Heart left ventricle (tissue), 16 donors: Measurements from ENCODE around the gene TYMP. TPM values are rescaled to one million over a fixed set of nuclear protein-coding genes. Genes with fewer than 3 reads are reported as not detected.

ENCODE experiments used
- ATAC-seq, 4 donors: fragments of 200-7000 bp; cut with Tn5 transposase; one replicate each; pipeline ENCODE4 v1.9.1; 2020 to 2022; ENCODE audit warnings: moderate library complexity in 4 of 4, mild to moderate bottlenecking in 3 of 4, moderate number of reproducible peaks in 1 of 4
- DNase-seq, 5 donors: peaks; one replicate each; pipeline ENCODE4 v3.0.0-alpha.2; 2020
- H3K27ac ChIP-seq, 12 donors: fragments of 200-600 bp; sonication (generic) in 4 of 12; one replicate each; pipeline versions ENCODE4 v1.5.0 to v1.8.0; 2016 to 2022; ENCODE audit warnings: mild to moderate bottlenecking in 2 of 12
- H3K27me3 ChIP-seq, 9 donors: fragments of 200-600 bp; sonication (generic) in 2 of 9; one replicate each; pipeline versions ENCODE4 v1.5.1 to v1.8.0; 2016 to 2022; ENCODE audit warnings: mild to moderate bottlenecking in 3 of 9
- H3K36me3 ChIP-seq, 9 donors: fragments of 200-600 bp; sonication (generic) in 2 of 9; one replicate each; pipeline versions ENCODE4 v1.5.0 to v1.8.0; 2018 to 2022; ENCODE audit warnings: mild to moderate bottlenecking in 2 of 9
- H3K4me1 ChIP-seq, 12 donors: fragments of 200-600 bp; sonication (generic) in 4 of 12; one replicate each; pipeline versions ENCODE4 v1.5.0 to v1.8.0; 2016 to 2022; ENCODE audit warnings: mild to moderate bottlenecking in 3 of 12
- H3K4me3 ChIP-seq, 12 donors: fragments of 200-600 bp; sonication (generic) in 4 of 12; one replicate each; pipeline versions ENCODE4 v1.5.0 to v1.8.0; 2017 to 2022; ENCODE audit warnings: mild to moderate bottlenecking in 9 of 12, moderate library complexity in 4 of 12
- H3K9me3 ChIP-seq, 12 donors: fragments of 200-600 bp; sonication (generic) in 4 of 12; one replicate each; pipeline versions ENCODE4 v1.5.0 to v1.8.0; 2016 to 2022; ENCODE audit warnings: mild to moderate bottlenecking in 1 of 12
- POLR2A ChIP-seq, 2 donors: fragments of 450-650 bp; IDR thresholded peaks; one replicate each; pipeline ENCODE4 v1.6.1; 2017; ENCODE audit warnings: antibody characterized with exemption in 2 of 2, mild to moderate bottlenecking in 2 of 2, moderate library complexity in 2 of 2
- WGBS, 4 donors: extraction: QIAGEN DNeasy Blood & Tissue Kit in 2 of 4; methylation state at CpG; one replicate each; pipeline versions ENCODE4 v1.1.5 to v1.1.7; 2013 to 2018; 5-methylcytosine and 5-hydroxymethylcytosine counted together
- intact Hi-C, 10 donors: fragments of 100-400 bp; cut with DNase I; formaldehyde crosslinking; loops; one replicate each; pipeline versions ENCODE4 v1.11.1 to v1.14.2; 2022
- polyA plus RNA-seq, 2 donors: library from polyadenylated mRNA; stranded (reverse); fragments of 200-250 nt; gene quantifications; one replicate each; pipeline ENCODE4 v1.2.3, GENCODE V29; 2013
- total RNA-seq, 9 donors: library from RNA; depleted of rRNA in 2 of 9; stranded (reverse); fragments of >200 nt in 2 of 9; fragmentation: NEBNext Ultra II Directional in 3 of 9; extraction: Animal tissue kit (Norgen Biotek cat#: 25700) in 3 of 9; gene quantifications; one replicate each; pipeline versions ENCODE4 v1.1.0 to v1.2.4, GENCODE V29; 2016 to 2023
- TF ChIP-seq, protein P1 (sequence below), 12 donors: fragments of 200-600 bp; sonication (generic) in 4 of 12; IDR thresholded peaks; one replicate each; pipeline versions ENCODE4 v1.5.0 to v1.8.0; 2018 to 2022; ENCODE audit warnings: antibody characterized with exemption in 12 of 12, mild to moderate bottlenecking in 5 of 12
- donor health status: ischemic (EF 13 %, LVEDD 7.1; RV severe dilation, severe dysfunction).
- donor health status: healthy with polysubstance abuse.
- donor health status: DM: no; HTN: yes; CAD: no.
- donor health status: DM: no; HTN: no; CAD: no.
- donor health status: ischemic (EF 25% LVEDD 6.9; RV normal size, moderate dysfunction).
- donor health status: ischemic (EF 25% LVEDD 5.7; RV mildly dilated, moderate dysfunction).
- donor health status: healthy.
- donor health status: DM: yes; HTN: yes; CAD: no.
- donor health status: ischemic (EF 35%, LVEDD 5.7; RV mildly dilated, moderate dysfunction).
- donor health status: nonischemic (EF 11% LVEDD 7.7; RV severe dilation, severe dysfunction).
- donor health status: DM: yes; HTN: yes; CAD: no.
- donor health status: PGD.
- donor health status: ischemic (EF 29% LVEDD 5.4; RV normal size, mild dysfunction).
- donor health status: nonischemic (EF 23%, LVEDD 6.1; RV moderate dilation, normal function).

Gene TYMP
- total and polyA plus RNA-seq, 11 donors = 8.3 to 198 (median 21.7) TPM

DNA sequence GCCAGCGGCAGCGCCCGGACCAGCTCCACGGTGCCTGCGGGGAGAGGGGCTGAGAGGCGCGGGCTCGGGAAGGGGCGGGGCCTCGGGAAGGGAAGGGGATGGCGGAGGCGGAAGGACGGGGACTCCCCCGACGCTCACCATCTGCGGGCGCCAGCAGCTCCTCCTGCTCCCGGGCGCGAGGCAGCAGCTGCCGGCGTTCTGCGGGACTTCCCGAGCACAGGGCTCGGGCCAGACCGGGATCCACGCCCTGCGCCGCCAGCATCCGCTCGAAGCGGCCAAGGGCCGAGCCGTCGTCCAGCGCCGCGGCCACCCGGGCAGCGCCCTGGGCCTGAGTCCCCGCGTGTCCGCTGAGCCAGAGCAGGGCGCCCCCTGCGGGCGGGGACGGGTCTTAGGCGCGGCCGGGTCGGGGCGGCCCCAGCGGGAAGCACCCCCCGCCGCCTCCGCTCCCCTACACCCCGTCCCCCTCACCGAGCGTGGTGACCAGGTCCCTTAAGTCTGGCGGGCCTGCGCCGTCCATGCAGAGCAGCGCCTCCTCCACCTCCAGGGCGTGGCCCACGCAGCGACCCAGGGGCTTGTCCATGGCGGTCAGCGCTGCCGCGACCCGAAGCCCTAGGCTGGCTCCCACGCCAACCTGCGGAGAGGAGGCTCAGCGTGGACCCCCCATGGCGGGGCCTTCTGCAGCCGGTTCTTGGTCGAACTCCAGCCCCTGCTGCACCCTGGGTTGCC is 3.5 kb downstream of the TYMP start:
- 2 to 8% (median 2%) methylated on average over 8 to 77 of the region's 77 CpGs for WGBS, 4 donors

GRCh38 chr22:50525858-50526107 is 4.0 kb downstream of the TYMP start:
- TF ChIP-seq POLR2A (IDR thresholded peaks at IDR 0.05) = no peak
- intact Hi-C loops = loop anchor here in 5 of 10 donors (1.0 to 10.0 kb wide), 8 partner anchors 17 to 281 kb away; partner anchors contain the start of genes NCAPH2 (in 2 of the 5), SYCE3 (in 2 of the 5), CHKB (in 1 of the 5) and TUBGCP6 (in 1 of the 5)
- peaks cover 0 to 61% (median 32%) of the 10 kb centered on the region in 9 donors for H3K36me3 ChIP-seq
- H3K27ac ChIP-seq = peak overlapping the region; percentile 83 to 99 (median 94)
- no peaks in the 10 kb centered on the region for H3K9me3 ChIP-seq
- ATAC-seq (peak in 1 of 4 donors; percentile 25), DNase-seq (no peak)
- peak overlapping the region; percentile 47 to 89 (median 74) for H3K4me3 ChIP-seq
- 0% methylated on average over 9 to 33 of the region's 33 CpGs; no CpG with 5 or more reads in 1 of the 4 donors for WGBS, 4 donors
- peaks cover 0 to 17% (median 0%) of the 10 kb centered on the region in 9 donors for H3K27me3 ChIP-seq
- H3K4me1 ChIP-seq = peaks cover 0 to 55% (median 31%) of the 10 kb centered on the region in 12 donors

More for the DNA sequence above, 3.5 kb downstream of the TYMP start:
- DNase-seq (peak; percentile 85 to 92 (median 87)), ATAC-seq (peak; percentile 3 to 42 (median 24))
- TF ChIP-seq POLR2A (IDR thresholded peaks at IDR 0.05) = peak in 1 of 2 donors; percentile 40
- TF ChIP-seq, protein P1, sequence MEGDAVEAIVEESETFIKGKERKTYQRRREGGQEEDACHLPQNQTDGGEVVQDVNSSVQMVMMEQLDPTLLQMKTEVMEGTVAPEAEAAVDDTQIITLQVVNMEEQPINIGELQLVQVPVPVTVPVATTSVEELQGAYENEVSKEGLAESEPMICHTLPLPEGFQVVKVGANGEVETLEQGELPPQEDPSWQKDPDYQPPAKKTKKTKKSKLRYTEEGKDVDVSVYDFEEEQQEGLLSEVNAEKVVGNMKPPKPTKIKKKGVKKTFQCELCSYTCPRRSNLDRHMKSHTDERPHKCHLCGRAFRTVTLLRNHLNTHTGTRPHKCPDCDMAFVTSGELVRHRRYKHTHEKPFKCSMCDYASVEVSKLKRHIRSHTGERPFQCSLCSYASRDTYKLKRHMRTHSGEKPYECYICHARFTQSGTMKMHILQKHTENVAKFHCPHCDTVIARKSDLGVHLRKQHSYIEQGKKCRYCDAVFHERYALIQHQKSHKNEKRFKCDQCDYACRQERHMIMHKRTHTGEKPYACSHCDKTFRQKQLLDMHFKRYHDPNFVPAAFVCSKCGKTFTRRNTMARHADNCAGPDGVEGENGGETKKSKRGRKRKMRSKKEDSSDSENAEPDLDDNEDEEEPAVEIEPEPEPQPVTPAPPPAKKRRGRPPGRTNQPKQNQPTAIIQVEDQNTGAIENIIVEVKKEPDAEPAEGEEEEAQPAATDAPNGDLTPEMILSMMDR (IDR thresholded peaks at IDR 0.05) = peak; percentile 53 to 84 (median 67)
- H3K9me3 ChIP-seq = no peaks in the 10 kb centered on the region
- peaks cover 0 to 56% (median 27%) of the 10 kb centered on the region in 9 donors for H3K36me3 ChIP-seq
- peaks cover 0 to 22% (median 0%) of the 10 kb centered on the region in 9 donors for H3K27me3 ChIP-seq
- peaks cover 0 to 60% (median 34%) of the 10 kb centered on the region in 12 donors for H3K4me1 ChIP-seq
- peak overlapping the region; percentile 47 to 89 (median 74) for H3K4me3 ChIP-seq
- intact Hi-C loops = loop anchor here in 4 of 10 donors (2.0 to 10.0 kb wide), 5 partner anchors 36 to 281 kb away; partner anchors contain the start of genes CHKB (in 1 of the 4), SYCE3 (in 1 of the 4) and TUBGCP6 (in 1 of the 4)
- peak overlapping the region; percentile 83 to 99 (median 94) for H3K27ac ChIP-seq

GRCh38 chr22:50525104-50525857 is 4.5 kb downstream of the TYMP start, which contains the start of gene SCO2:
Gene SCO2 (minus strand): TSS chr22:50525598. CDS start chr22:50524411, 1,187 bp downstream.
- Histone ChIP-seq H3K9me3 (no peaks in the 10 kb centered on the region), H3K27me3 (peaks cover 0 to 12% (median 0%) of the 10 kb centered on the region in 9 donors), H3K27ac (peak within 1 kb of the TSS; percentile 83 to 99 (median 94)), H3K36me3 (peaks cover 0 to 64% (median 36%) of the 10 kb centered on the region in 9 donors), H3K4me3 (peak within 1 kb of the TSS; percentile 47 to 89 (median 74)), H3K4me1 (peaks cover 0 to 50% (median 29%) of the 10 kb centered on the region in 12 donors)
- 0 to 1% (median 1%) methylated on average over 19 to 84 of the region's 84 CpGs for WGBS, 4 donors
- intact Hi-C loops = loop anchor here in 4 of 10 donors (1.0 to 10.0 kb wide), 6 partner anchors 16 to 280 kb away; partner anchors contain the start of genes NCAPH2 (in 2 of the 4), SYCE3 (in 2 of the 4) and TUBGCP6 (in 1 of the 4)
- peak in 1 of 2 donors; percentile 87 for TF ChIP-seq POLR2A (IDR thresholded peaks at IDR 0.05)
- TF ChIP-seq, protein P1 (IDR thresholded peaks at IDR 0.05) = peak in 11 of 12 donors; percentile 14 to 56 (median 32)
- ATAC-seq = peak; percentile 68 to 75 (median 72)
- DNase-seq = peak; percentile 97 to 99 (median 97)

DNA sequence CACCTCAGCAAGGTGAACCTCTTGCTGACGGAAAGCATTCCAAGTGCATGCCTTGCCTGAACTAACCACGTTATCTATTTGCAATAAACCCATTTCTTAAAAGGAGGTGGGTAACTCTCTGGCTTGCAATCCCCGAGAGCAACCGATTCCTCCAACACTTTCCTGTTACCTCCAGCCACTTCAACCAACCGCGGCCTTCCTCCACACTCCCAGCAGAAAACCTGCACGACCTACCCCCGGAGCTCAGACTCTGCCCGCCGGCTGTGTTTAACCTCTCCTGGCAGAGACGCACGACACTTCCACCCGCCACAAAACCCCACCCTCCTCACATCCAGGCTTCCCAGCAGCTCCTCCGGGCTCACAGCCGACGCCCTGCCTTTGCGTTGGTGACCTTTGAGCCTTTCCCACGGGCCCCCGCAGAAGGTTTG is 5.1 kb downstream of the TYMP start:
- WGBS, 4 donors = 7 to 8% (median 8%) methylated on average over 18 to 19 of the region's 19 CpGs
- Histone ChIP-seq H3K4me1 (peaks cover 0 to 48% (median 28%) of the 10 kb centered on the region in 12 donors), H3K27ac (peak overlapping the region; percentile 83 to 99 (median 94)), H3K4me3 (peak overlapping the region; percentile 47 to 89 (median 74)), H3K36me3 (peaks cover 0 to 70% (median 42%) of the 10 kb centered on the region in 9 donors), H3K27me3 (peaks cover 0 to 6% (median 0%) of the 10 kb centered on the region in 9 donors), H3K9me3 (no peaks in the 10 kb centered on the region)
- DNase-seq (peak in 2 of 5 donors; percentile 39 to 53), ATAC-seq (no peak)
- no peak for TF ChIP-seq POLR2A (IDR thresholded peaks at IDR 0.05)
- TF ChIP-seq, protein P1 (IDR thresholded peaks at IDR 0.05) = no peak
- intact Hi-C loops = loop anchor here in 4 of 10 donors (1.0 to 10.0 kb wide), 6 partner anchors 16 to 280 kb away; partner anchors contain the start of genes NCAPH2 (in 2 of the 4), SYCE3 (in 2 of the 4) and TUBGCP6 (in 1 of the 4)
